OCI-LY7 (cell line): ENCODE measurements around the gene VPS13D. TPM values are rescaled to one million over a fixed set of nuclear protein-coding genes. Genes with fewer than 3 reads are reported as not detected.

Source experiments
- BruUV-seq: library from RNA; stranded (reverse); fragments of 400-500 nt; replicated peaks from 2 replicates; lab custom pipeline; 2021; lab: Mats Ljungman, UMichigan
- CTCF ChIA-PET: fragments of 300-600 bp; sonication (Branson Sonifier 250); formaldehyde crosslinking; loops from one replicate; lab custom pipeline; 2022; ENCODE audit warnings: antibody characterized with exemption; ENCODE audit not compliant: unreplicated experiment; lab: Charles Lee
- POLR2A ChIA-PET: fragments of 300-600 bp; sonication (Branson Sonifier 250); formaldehyde crosslinking; loops from one replicate; lab custom pipeline; 2022; ENCODE audit warnings: antibody characterized with exemption; lab: Charles Lee
- DNase-seq: peaks from one replicate; pipeline ENCODE4 v3.0.0-alpha.2; 2015; ENCODE audit warnings: low spot score
- H2AFZ ChIP-seq: fragments of 200-600 bp; sonication (generic), shearing (Covaris generic); 2 replicates; pipeline ENCODE4 v1.6.1; 2014; ENCODE audit warnings: mild to moderate bottlenecking, antibody characterized with exemption, low read length, moderate library complexity
- H3K27ac ChIP-seq: fragments of 200-600 bp; sonication (generic); 2 replicates; pipeline ENCODE4 v1.5.1; 2014; ENCODE audit warnings: mixed run types, low read depth, mild to moderate bottlenecking, moderate library complexity, low read length, inconsistent platforms; ENCODE audit not compliant: poor library complexity, severe bottlenecking
- H3K36me3 ChIP-seq: fragments of 200-600 bp; sonication (generic); 2 replicates; pipeline ENCODE4 v1.6.1; 2014; ENCODE audit warnings: mild to moderate bottlenecking, antibody characterized with exemption, low read length, moderate library complexity, mixed read lengths; ENCODE audit not compliant: insufficient read depth
- H3K4me1 ChIP-seq: fragments of 200-600 bp; sonication (generic); 2 replicates; pipeline ENCODE4 v1.5.1; 2014; ENCODE audit warnings: mild to moderate bottlenecking, low read length; ENCODE audit not compliant: insufficient read depth, poor library complexity, severe bottlenecking
- H3K4me2 ChIP-seq: fragments of 200-600 bp; sonication (generic); 2 replicates; pipeline ENCODE4 v1.6.1; 2014; ENCODE audit warnings: mild to moderate bottlenecking, low read length
- H3K4me3 ChIP-seq: fragments of 200-600 bp; sonication (generic); 2 replicates; pipeline ENCODE4 v1.5.1; 2014; ENCODE audit warnings: mild to moderate bottlenecking, low read depth, low read length; ENCODE audit not compliant: poor library complexity, severe bottlenecking
- H3K79me2 ChIP-seq: fragments of 200-600 bp; sonication (generic); 2 replicates; pipeline ENCODE4 v1.6.1; 2016; ENCODE audit warnings: low read depth, mild to moderate bottlenecking, low read length, moderate library complexity, mixed read lengths; ENCODE audit not compliant: insufficient read depth
- H3K9me2 ChIP-seq: fragments of 200-600 bp; sonication (generic); 2 replicates; pipeline ENCODE4 v1.6.1; 2016; ENCODE audit warnings: mild to moderate bottlenecking, low read length, mixed read lengths; ENCODE audit not compliant: insufficient read depth
- H3K9me3 ChIP-seq: fragments of 200-600 bp; sonication (generic); 2 replicates; pipeline ENCODE4 v1.6.1; 2014; ENCODE audit warnings: mild to moderate bottlenecking, mixed run types, low read length, mixed read lengths
- H4K20me1 ChIP-seq: fragments of 200-600 bp; sonication (generic); 2 replicates; pipeline ENCODE4 v1.6.1; 2014; ENCODE audit warnings: mild to moderate bottlenecking, antibody characterized with exemption, low read length, moderate library complexity, mixed read lengths; ENCODE audit not compliant: insufficient read depth
- CTCF ChIP-seq: fragments of 200-600 bp; sonication (generic); conservative IDR thresholded peaks from 2 replicates; pipeline ENCODE4 v1.5.1; 2014; ENCODE audit warnings: mild to moderate bottlenecking, antibody characterized with exemption, low read length, moderate library complexity, mixed read lengths
- EZH2phosphoT487 ChIP-seq: fragments of 200-600 bp; sonication (generic); IDR thresholded peaks from 2 replicates; pipeline ENCODE4 v1.6.1; 2018; ENCODE audit warnings: low read depth, borderline replicate concordance, mild to moderate bottlenecking, mixed run types, antibody characterized with exemption, low read length, moderate library complexity, mixed read lengths
- intact Hi-C: fragments of 100-400 bp; cut with micrococcal nuclease; formaldehyde crosslinking; loops from one replicate; pipeline ENCODE4 v1.10.0; 2022; ENCODE audit not compliant: unreplicated experiment
- total RNA-seq, 2 experiments: library from RNA; depleted of rRNA in 1 of 2; stranded (reverse); fragments of >200 nt in 1 of 2; shearing (Covaris generic) in 1 of 2; gene quantifications; 2 replicates each; pipeline ENCODE4 v1.2.3, GENCODE V29; 2014 to 2022

VPS13D gene
- total RNA-seq, 2 experiments from 2014 or later: 23.9 to 39.2 TPM

- TF ChIP-seq CTCF: no peak
These were observed 28.4 kb downstream of the VPS13D start for GRCh38 chr1:12258272-12258671.

GRCh38 chr1:12269351-12269750, 39.5 kb downstream of the VPS13D start:
- intact Hi-C loops: no loop called here
- Histone ChIP-seq H3K4me2 (no peak overlapping the region), H3K9me2 (no peaks in the 10 kb centered on the region), H3K9me3 (no peaks in the 10 kb centered on the region), H4K20me1 (no peaks in the 10 kb centered on the region), H3K36me3 (peaks cover 72% of the 10 kb centered on the region), H3K4me3 (no peak overlapping the region), H3K79me2 (no peaks in the 10 kb centered on the region), H3K27ac (no peak overlapping the region), H2AFZ (no peak overlapping the region), H3K4me1 (no peaks in the 10 kb centered on the region)
- CTCF ChIA-PET: no interaction called here
- BruUV-seq: no TSS peak
- DNase-seq: no peak
- POLR2A ChIA-PET: no interaction called here
- TF ChIP-seq EZH2phosphoT487: no peak
- no peak for TF ChIP-seq CTCF

More at GRCh38 chr1:12258272-12258671, 28.4 kb downstream of the VPS13D start:
- ChIA-PET CTCF (no interaction called here), POLR2A (no interaction called here)
- Histone ChIP-seq H3K9me3 (no peaks in the 10 kb centered on the region), H3K4me1 (no peaks in the 10 kb centered on the region), H3K4me3 (no peak overlapping the region), H2AFZ (no peak overlapping the region), H3K79me2 (no peaks in the 10 kb centered on the region), H3K27ac (no peak overlapping the region), H3K4me2 (no peak overlapping the region), H3K36me3 (peaks cover 53% of the 10 kb centered on the region), H3K9me2 (no peaks in the 10 kb centered on the region), H4K20me1 (no peaks in the 10 kb centered on the region)
- intact Hi-C loops: no loop called here
- no TSS peak for BruUV-seq
- no peak for DNase-seq

- no TSS peak for BruUV-seq
- POLR2A ChIA-PET: interaction anchor here (0.7 kb wide), 1 partner anchor 23 kb away, joined by 4 read pairs; no protein-coding TSS in a partner anchor
- intact Hi-C loops: loop anchor here (5.0 kb wide), 1 partner anchor 351 kb away; no protein-coding TSS in a partner anchor
These were observed 41.2 kb downstream of the VPS13D start for GRCh38 chr1:12271033-12271432.

More at GRCh38 chr1:12271033-12271432, 41.2 kb downstream of the VPS13D start:
- no peaks in the 10 kb centered on the region for H4K20me1 ChIP-seq
- peaks cover 66% of the 10 kb centered on the region for H3K36me3 ChIP-seq
- H2AFZ ChIP-seq: no peak overlapping the region
- no peak for DNase-seq
- H3K4me1 ChIP-seq: no peaks in the 10 kb centered on the region
- CTCF ChIA-PET: no interaction called here
- H3K27ac ChIP-seq: no peak overlapping the region
- TF ChIP-seq CTCF: no peak
- no peak for TF ChIP-seq EZH2phosphoT487
- H3K4me3 ChIP-seq: no peak overlapping the region
- H3K9me2 ChIP-seq: no peaks in the 10 kb centered on the region
- H3K4me2 ChIP-seq: no peak overlapping the region
- no peaks in the 10 kb centered on the region for H3K79me2 ChIP-seq
- no peaks in the 10 kb centered on the region for H3K9me3 ChIP-seq
